ENCODE data around the gene TMPRSS4. TPM values are rescaled to one million over a fixed set of nuclear protein-coding genes. Genes with fewer than 3 reads are reported as not detected.

The TMPRSS4 gene, protein sequence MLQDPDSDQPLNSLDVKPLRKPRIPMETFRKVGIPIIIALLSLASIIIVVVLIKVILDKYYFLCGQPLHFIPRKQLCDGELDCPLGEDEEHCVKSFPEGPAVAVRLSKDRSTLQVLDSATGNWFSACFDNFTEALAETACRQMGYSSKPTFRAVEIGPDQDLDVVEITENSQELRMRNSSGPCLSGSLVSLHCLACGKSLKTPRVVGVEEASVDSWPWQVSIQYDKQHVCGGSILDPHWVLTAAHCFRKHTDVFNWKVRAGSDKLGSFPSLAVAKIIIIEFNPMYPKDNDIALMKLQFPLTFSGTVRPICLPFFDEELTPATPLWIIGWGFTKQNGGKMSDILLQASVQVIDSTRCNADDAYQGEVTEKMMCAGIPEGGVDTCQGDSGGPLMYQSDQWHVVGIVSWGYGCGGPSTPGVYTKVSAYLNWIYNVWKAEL
- 7.7 TPM for total RNA-seq

DNA sequence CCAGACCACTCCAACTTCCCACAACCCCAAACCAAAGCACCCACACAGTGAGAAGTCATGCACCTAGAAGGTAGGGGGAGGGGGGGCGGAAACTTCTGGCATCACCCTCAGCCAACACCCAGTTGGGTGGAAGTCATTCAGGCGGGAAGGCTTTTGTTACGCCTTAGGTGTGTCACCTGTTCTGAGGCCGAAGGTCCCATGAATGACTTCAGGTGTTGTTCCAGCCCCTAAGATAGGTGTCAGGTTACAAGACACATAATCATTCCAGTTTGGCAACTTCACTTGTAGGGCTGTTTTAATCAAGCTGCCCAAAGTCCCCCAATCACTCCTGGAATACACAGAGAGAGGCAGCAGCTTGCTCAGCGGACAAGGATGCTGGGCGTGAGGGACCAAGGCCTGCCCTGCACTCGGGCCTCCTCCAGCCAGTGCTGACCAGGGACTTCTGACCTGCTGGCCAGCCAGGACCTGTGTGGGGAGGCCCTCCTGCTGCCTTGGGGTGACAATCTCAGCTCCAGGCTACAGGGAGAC lies at the start of gene TMPRSS4:
TMPRSS4 (plus strand) TSS at position 325 of the 528 bp plus-strand sequence. CDS start 225 bp downstream, outside the sequence.

DNA sequence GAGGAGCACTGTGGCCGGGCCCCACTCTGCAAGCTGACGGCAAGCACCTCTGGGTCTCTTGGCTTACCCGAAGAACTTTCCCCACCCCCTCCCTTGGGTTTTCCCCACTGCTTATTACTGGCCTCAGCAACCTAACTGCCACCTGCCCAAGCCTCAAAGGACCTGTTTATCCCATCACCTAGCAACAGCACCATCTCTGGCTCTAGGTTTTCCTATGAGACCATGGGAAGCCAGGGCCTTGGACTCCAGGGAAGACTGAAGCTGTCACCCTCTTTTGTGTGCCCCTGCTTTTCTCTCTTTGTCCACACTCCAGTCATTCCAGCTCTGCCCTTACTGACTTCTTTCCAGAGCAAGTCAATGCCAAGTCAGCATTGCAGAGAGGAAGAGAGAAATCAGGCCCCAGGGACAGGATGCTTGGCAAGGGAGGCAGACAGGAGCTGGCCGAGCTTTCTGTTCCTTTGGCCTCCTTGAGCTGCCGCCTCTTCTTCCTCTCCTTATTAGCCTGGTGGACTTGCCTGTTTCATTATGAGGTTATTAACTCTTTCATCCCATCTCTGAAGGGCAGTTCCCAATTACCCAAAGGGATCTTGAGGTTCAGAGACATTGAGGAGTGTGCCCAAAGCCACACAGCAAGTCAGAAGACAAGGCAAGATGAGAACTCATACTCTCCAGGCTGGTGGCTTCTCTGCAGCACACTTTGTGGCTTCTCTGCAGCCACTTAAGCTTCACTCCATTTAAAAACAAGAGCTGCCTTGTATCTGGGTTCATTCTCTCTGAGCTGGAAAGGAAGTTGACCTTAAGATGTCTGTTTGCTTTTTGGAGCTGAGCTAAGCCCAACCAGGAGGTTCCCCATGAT lies 10.3 kb downstream of the TMPRSS4 start, which contains the start of gene SMIM35:
SMIM35 (minus strand) TSS at position 51 of the 856 bp plus-strand sequence. CDS start 206 bp downstream, outside the sequence.

DNA sequence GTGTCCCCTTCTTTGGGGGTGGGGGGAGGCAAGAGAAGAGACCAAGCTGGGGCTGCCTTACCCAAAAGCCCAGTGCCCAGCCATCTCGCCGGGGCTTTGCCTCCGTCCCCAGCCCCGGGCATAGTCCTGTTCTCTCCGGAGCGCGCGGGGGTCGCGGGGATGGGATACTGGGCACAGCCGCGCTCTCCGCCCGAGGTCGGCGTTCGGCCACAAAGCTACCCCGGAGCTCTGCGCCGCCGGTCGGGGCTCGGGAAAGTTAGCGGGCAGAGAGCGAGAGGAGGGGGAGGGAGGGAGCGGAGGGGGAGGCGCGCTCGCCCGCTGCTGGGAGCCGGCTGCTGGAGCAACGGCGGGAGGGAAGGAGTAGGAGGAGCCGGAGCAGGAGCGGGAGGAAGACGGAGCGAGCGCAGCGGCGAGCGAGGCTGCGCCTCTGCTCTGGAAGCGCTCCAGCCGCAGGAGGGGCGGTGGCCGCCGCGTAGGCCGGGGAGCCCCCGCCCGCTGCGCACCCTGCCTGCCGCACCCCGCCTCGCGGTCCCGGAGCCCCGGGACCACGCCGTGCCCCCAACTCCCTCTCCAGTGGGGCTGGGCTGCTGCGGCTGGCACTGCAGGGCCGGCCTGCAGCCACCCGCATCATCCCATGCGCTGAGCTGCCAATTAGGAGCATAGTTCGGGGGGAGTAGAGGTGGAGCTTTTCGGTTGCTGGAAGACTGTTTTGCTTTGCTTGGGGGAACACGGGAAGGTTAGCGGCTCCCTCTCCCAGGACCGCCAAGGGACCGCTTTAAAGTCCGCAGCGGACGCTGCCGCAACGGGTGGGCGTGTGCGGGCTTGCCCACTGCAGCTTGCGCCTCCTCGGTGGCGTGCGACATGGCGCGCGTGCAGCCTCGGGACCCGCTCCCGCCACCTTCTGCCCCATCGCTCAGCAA lies 75.9 kb downstream of the TMPRSS4 start, which contains the start of gene SCN4B:
SCN4B (minus strand) TSS at position 272 of the 920 bp plus-strand sequence; CDS start at position 122, 150 bp downstream.

Other genes with a start within 250 kb of the TMPRSS4 start
- 103 TPM for gene FXYD6, start 200.4 kb upstream of the TMPRSS4 start, total RNA-seq
- 1.7 TPM for gene TMPRSS13, start 147.7 kb upstream of the TMPRSS4 start, total RNA-seq
- gene IL10RA, start 90.7 kb upstream of the TMPRSS4 start, total RNA-seq = 4.2 TPM
- gene SMIM35, start 9.9 kb downstream of the TMPRSS4 start, total RNA-seq = 0.11 TPM
- gene SCN4B, start 75.7 kb downstream of the TMPRSS4 start, total RNA-seq = 5.9 TPM
- 7.4 TPM for gene SCN2B, start 99.6 kb downstream of the TMPRSS4 start, total RNA-seq
- 3.3 TPM for gene JAML, start 147.9 kb downstream of the TMPRSS4 start, total RNA-seq
- 3.5 TPM for gene MPZL3, start 175.3 kb downstream of the TMPRSS4 start, total RNA-seq
- gene MPZL2, start 187.2 kb downstream of the TMPRSS4 start, total RNA-seq = 18.4 TPM
- gene CD3E, start 227.7 kb downstream of the TMPRSS4 start, total RNA-seq = 0.55 TPM

Data from camera-type eye (tissue), 1 donor.